SK-N-MC (cell line): ENCODE measurements around the gene RHOBTB1.

ENCODE experiments used
- FOXP2 ChIP-seq: optimal IDR thresholded peaks from 2 replicates; pipeline ENCODE3; 2011; ENCODE audit warnings: mild to moderate bottlenecking, moderate library complexity; ENCODE audit not compliant: insufficient read depth; ENCODE audit errors: extremely low read length, control extremely low read depth
- POLR2AphosphoS5 ChIP-seq: IDR thresholded peaks from 2 replicates; pipeline ENCODE4 v1.6.1; 2012; ENCODE audit warnings: mild to moderate bottlenecking, low read depth, low read length, borderline replicate concordance

- no peak for TF ChIP-seq POLR2AphosphoS5
- TF ChIP-seq FOXP2, result no peak
Observed at GRCh38 chr10:60846173-60846572, 97.8 kb downstream of the RHOBTB1 start.
